DLD1 (cell line): ENCODE data around the gene ASNS.
"Not testable (repeated sequence)": the region's sequence is repeated elsewhere in the genome, so short reads cannot be mapped to it uniquely, and the experiment has no call there.

Source experiments
- in situ Hi-C: cut with HindIII; loops from 2 replicates; pipeline ENCODE4 v1.10.0; 2017; ENCODE audit warnings: low sequenced_read_pairs

The ASNS gene

GRCh38 chr7:97872025-97872669 lies at the start of gene ASNS:
Gene ASNS (minus strand): TSS chr7:97872408. CDS start chr7:97869156, 3,252 bp downstream.
- in situ Hi-C loops, result no loop called here

GRCh38 chr7:97921254-97921653 lies 49.0 kb upstream of the ASNS start:
- in situ Hi-C loops, result not testable (repeated sequence)

- in situ Hi-C loops, result not testable (repeated sequence)
Observed at GRCh38 chr7:97915267-97915666, 43.1 kb upstream of the ASNS start.

- in situ Hi-C loops, result not testable (repeated sequence)
Observed at GRCh38 chr7:97912294-97912693, 40.1 kb upstream of the ASNS start.

- in situ Hi-C loops, result not testable (repeated sequence)
Observed at GRCh38 chr7:97896893-97897292, 24.7 kb upstream of the ASNS start.

- in situ Hi-C loops, result not testable (repeated sequence)
Observed at GRCh38 chr7:97891721-97892120, 19.5 kb upstream of the ASNS start.

GRCh38 chr7:97879527-97879926 lies 7.3 kb upstream of the ASNS start:
- in situ Hi-C loops, result not testable (repeated sequence)

GRCh38 chr7:97874894-97875293 lies 2.7 kb upstream of the ASNS start:
- in situ Hi-C loops, result not testable (repeated sequence)

- in situ Hi-C loops, result no loop called here
Observed at GRCh38 chr7:97873606-97874005, 1.4 kb upstream of the ASNS start.

GRCh38 chr7:97871659-97872024 lies 566 bp downstream of the ASNS start:
- in situ Hi-C loops, result no loop called here

- in situ Hi-C loops, result no loop called here
Observed at GRCh38 chr7:97868788-97869187, 3.4 kb downstream of the ASNS start.

GRCh38 chr7:97868314-97868713 lies 3.9 kb downstream of the ASNS start:
- in situ Hi-C loops, result no loop called here

- in situ Hi-C loops, result no loop called here
Observed at GRCh38 chr7:97865104-97865503, 7.1 kb downstream of the ASNS start.

- in situ Hi-C loops, result no loop called here
Observed at GRCh38 chr7:97859606-97860204, 12.5 kb downstream of the ASNS start.

- in situ Hi-C loops, result no loop called here
Observed at GRCh38 chr7:97858221-97858620, 14.0 kb downstream of the ASNS start.

- in situ Hi-C loops, result no loop called here
Observed at GRCh38 chr7:97857544-97857943, 14.7 kb downstream of the ASNS start.

GRCh38 chr7:97851683-97852082 lies 20.5 kb downstream of the ASNS start:
- in situ Hi-C loops, result no loop called here

- in situ Hi-C loops, result not testable (repeated sequence)
Observed at GRCh38 chr7:97850262-97851031, 21.8 kb downstream of the ASNS start.

- in situ Hi-C loops, result no loop called here
Observed at GRCh38 chr7:97847791-97848190, 24.4 kb downstream of the ASNS start.

- in situ Hi-C loops, result no loop called here
Observed at GRCh38 chr7:97846945-97847344, 25.3 kb downstream of the ASNS start.

GRCh38 chr7:97845622-97846203 lies 26.5 kb downstream of the ASNS start:
- in situ Hi-C loops, result no loop called here

- in situ Hi-C loops, result no loop called here
Observed at GRCh38 chr7:97844036-97844435, 28.2 kb downstream of the ASNS start.
